HepG2 (cell line): ENCODE results near the gene MAPK13.

ENCODE experiments used
- CTCF ChIP-seq: sonication (generic); formaldehyde crosslinking; IDR thresholded peaks from 2 replicates; pipeline ENCODE4 v1.5.0; 2020; ENCODE audit warnings: mild to moderate bottlenecking, missing genetic modification reagents, moderate library complexity
- YY1 ChIP-seq: IDR thresholded peaks from 2 replicates; pipeline ENCODE4 v1.6.1; 2011; ENCODE audit warnings: low read length, low read depth, moderate library complexity, mild to moderate bottlenecking; ENCODE audit not compliant: insufficient read depth, insufficient replicate concordance
- ZNF224 ChIP-seq: sonication (generic); formaldehyde crosslinking; IDR thresholded peaks from 2 replicates; pipeline ENCODE4 v1.5.0; 2020; ENCODE audit warnings: mild to moderate bottlenecking, missing genetic modification reagents

- TF ChIP-seq CTCF (CRISPR knock-in tag) (no peak), YY1 (no peak), ZNF224 (CRISPR knock-in tag) (no peak)
These were observed 9.8 kb upstream of the MAPK13 start for GRCh38 chr6:36120539-36120938.
